ELR (cell line): ENCODE results near the gene BCL2.

Experiments used
- DNase-seq: peaks from one replicate; pipeline ENCODE4 v3.0.0-alpha.2; 2015; ENCODE audit warnings: low read depth

Gene BCL2

DNA sequence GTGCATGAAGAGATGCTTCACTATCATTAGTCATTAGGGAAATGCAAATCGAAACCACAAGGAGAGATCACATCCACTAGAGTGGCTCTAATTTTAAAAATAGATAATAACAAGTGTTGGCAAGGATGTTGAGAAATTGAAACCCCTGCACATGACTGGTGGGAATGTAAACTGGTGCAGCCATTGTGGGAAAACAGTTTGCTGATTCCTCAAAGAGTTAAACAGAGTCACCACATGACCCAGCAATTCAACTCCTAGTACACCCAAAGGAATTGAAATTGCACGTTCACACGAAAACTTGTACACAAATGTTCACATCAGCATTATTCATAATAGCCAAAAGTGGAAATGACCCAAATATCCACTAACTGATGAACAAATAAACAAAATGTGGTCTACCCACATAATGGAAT, 179.5 kb downstream of the BCL2 start:
- DNase-seq: no peak

DNA sequence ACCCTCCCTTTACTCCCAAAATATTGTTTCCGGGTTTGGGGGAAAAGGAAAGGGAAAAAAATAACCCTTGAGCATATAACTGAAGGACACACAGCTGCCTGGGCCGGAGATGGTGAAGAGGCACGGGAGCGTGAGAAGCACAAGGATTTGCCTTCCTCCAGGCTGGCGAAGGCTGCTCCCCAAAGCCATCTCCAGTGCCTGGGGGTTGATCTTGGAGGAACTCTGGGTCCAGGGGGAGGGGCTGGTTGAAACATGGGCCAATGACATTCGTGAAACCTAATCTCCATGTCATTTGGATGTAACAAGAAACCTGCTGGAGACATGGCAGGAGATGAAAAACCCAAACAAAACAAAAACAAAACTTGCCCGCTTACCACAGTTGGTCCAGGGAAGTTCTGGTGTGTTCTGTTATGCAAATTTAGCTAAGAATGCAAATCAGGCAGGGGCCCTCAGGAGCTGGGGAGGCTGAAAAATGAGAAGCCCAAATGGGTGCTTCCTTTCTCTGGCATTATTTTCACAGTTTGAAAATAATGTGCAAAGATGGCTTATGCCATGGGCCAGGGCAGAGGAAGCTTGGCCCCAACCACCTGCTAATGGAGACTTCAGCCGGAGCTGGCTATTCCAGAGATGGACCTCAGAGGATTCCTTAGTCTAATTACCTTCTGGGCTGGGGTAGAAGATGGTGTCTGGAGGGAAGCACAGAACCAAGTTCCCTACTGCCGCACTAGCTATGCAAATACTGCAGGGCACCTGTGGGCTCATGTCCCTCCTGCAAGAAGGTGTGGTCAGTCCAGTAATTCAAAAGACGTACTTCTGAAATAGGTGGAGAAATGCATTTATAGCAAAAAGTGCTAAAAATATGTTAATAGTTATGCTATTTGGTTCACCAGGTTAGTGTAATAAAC, 180.9 kb downstream of the BCL2 start:
- no peak for DNase-seq

DNA sequence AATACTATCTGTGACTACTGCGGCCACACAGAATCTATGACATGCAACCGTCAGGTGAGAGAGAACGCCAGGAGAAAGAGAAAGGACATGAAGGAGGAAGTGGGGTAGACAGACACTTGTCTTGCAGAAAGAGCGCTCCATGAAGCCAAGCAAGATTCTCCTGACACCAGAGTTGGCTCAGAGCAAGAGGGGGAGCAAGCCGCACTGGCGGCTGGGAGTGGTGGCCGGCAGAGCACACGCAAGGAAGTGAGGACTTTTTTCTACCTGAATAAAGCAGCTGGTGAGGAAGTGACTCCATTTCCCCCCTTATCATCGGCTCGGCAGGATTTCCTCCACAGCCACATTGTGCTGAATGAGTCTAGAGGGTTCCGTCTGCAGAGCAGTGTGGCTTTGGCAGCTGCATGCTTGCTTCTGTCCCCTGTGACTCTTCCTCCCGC, 181.6 kb downstream of the BCL2 start:
- no peak for DNase-seq

DNA sequence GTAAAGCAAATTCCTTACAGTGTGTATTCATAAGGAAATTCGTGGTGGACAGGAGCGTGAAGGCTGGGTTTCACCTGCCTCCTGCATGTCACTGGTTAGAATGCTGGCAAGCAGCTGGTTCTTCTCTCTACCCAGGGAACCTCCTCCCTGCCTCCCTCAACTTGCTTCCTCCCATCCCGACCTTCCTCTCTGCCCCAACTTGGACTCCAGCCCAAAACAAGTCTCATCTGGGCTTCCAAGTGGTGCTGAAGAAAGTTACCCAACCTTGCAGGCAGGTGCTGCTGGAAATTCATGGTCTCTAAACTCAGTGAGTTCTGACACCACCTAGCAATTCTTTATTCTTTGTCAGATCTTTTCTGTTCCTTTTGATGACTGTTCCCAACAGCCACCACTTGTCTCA, 184.5 kb downstream of the BCL2 start:
- DNase-seq: no peak

DNA sequence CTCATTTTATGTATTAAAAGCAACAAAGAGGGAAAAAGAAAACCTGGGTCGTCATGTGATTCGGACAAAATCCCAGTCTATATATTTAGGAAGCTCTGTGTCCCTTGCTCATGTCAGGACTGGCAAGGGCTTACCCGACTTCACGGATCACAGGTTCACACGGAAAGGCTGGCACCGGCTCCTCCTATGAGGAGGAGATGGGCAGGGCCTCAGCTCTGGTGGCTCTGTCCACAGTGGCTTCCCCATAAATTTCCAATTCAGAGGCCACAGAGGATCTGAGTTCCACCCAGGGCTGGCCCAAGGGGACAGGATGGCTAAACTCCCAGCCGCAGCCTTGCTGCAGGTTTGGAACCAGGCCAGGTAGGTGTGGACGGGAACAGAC, 186.8 kb downstream of the BCL2 start:
- no peak for DNase-seq

DNA sequence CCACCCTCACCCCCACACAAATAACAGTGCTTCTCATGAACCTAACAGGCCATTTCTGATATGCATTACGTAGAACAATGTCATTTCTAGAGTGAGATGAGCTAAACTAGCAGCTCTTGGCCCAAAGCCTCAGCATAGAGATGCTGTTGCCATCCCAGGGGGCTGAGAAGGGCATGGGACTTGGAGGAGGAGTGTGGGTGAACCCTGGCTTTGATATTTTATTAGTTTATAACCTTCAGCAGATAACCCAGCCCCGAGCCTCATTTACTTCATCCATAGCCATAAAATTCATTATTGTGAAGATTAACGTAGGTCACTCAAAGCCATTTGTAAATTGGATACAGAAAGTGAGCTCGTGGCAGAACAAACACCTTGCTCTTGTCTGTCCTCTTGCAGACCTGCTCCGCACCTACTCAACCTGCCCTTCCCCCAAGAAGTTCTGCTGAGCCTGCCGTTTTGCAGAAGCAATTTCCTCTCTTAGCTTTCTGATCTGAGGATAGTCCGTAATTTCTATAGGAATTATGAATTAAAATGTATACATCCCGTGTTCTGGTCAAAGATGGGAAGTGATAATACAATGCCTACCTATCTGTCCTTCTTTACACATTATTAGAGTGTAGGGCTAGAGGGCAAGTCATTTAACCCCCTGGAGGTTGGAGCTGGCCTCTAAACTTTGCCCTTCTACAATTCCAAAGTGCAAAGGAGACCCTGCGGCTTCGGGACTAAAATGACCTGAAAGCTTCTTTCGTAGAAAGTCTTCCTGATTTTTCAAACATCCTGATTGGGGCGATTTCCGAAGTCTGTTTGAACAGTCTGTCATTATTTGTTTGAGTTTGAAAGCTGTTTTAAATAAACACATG, 187.4 kb downstream of the BCL2 start:
- DNase-seq: no peak

DNA sequence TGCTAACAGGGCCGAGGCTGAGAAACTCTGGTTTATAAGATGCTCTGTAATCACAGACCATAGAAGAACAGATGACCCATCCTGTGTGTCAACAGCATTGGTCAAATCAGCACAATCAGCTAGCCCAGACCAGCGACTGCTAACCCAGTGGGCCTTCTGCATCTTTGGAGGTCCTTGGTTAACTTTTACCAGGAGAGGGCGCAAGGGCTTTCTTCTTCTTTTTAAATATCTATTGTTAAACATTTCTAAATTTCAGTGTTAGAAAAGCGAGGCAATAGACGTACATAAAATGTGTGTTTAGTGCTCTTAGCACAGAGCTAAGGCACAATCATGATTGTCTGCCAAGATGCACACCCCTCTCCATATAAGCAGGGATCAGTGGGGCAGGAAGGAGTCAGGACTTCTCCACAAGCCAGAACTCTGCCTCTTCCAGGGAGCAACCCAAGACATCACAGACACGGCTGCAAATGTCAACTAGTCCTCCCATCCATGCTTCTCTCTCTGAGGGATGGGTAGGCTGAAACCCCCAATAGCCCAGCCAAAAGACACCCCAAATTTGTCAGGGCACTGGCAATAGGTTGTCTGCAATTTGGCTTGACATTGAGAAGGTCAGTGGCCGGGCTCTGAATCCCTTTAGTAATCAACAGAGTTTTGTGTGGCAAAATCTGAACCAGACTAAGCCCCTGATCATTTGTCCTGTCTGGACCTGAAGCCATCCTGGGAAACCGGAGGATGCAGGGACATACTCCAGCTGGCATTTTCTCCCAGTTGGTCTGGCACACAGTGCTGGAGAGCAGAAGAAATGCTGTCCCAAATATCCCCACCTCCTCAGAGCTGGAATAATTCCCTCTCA, 188.2 kb downstream of the BCL2 start:
- DNase-seq: peak; percentile 68

DNA sequence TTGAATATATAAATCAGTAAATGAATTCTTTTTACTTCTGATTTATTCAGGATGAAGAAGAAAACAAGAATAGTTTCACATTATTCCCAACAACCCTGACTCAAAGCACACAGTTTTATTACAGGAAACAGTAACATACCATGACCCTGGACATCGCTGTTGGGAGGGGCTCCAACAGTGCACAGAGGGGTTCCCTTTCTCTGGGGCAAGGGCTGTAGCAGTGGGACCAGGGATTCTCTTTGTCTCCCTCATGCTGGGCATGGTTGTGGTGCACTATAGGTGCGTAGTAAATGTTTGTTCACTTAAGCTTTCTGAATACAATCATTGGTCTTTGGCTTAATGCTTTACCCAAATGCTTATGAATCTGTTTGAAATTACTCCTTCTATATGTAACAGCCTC, 189.4 kb downstream of the BCL2 start:
- no peak for DNase-seq

DNA sequence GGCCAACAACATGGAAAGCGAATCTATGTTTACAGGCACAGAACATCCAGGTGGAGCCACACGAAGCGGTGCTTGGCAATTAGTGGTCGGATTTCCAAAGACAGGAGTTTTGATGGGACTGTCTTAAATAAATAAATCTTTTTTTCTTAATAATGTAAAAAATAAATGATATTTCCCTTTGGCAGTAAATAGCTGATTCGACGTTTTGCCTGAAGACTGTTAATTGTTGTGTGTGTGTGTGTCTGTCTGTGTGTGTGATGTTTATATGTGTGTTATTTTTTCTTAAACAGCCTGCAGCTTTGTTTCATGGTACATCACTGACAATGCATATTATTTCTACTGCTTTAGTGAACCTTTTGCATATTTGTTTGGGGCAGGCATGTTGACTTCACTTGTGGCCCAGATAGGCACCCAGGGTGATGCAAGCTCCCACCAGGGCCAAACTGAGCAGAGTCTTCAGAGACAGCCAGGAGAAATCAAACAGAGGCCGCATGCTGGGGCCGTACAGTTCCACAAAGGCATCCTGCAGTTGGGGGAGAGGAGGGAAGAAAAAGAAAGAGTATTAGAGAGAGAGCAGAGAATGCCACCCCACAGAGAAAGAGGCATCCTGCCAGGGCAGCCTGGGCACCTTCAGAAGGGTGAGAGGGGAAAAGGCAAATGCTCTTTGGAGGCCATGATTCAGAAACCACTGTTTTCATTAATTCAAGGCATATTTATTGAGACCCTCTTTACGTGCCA, 191.2 kb downstream of the BCL2 start:
- DNase-seq: no peak

DNA sequence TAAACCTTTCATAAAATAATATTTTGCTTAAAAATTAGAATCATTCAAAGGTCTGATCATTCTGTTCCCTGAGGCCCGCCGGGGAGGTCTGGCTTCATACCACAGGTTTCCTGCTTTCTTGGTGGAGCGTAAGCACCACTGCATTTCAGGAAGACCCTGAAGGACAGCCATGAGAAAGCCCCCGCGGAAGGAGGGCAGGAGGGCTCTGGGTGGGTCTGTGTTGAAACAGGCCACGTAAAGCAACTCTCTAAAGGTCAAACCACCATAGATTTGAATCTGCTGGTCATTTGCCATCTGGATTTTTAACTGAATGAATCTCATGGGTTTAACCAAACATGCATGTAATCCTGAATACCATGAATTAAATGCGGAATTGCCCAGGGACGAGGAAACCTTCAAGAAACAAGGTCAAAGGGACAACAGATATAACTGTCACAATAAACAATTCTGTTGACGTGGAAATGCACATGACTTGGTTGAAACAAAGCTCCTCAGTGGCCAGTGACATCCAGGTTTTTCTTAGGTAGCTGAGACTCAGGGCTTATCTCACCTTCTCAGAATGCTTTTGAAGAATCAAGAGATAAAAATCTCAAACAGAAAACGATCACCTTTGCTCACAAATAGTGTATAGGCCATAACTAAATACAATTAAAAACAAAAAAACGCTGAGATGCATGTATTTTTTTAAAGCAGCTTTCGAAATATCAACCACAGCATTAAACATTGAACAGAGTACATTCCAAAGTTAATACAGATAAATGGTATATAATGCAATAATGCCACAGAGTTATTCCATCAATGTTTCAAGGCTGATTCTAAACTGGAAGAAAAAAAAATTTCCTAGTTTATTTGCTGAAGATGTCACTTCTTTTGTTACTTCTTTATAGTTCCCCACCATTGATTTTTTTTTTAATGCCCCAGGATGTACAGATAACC, 193.2 kb downstream of the BCL2 start:
- DNase-seq: no peak

DNA sequence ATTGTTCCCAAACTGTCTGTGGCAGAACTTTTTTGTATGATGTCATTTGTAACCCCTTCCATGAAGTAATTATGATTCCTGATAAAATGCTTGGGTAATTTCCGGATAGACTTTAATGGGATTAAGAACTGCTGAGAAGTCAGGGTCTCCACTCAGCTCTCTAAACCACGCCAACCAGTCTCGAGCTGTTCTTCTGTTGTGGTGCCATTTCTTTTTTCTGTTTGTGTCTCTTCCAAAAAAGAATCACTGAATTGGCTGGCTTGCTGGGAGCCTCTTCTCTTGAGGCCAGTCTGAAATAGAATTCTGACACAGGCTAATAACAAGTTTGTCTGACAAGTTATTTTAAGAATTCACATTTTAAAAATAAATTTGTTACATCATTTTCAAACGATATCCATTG, 198.9 kb downstream of the BCL2 start:
- DNase-seq: no peak

DNA sequence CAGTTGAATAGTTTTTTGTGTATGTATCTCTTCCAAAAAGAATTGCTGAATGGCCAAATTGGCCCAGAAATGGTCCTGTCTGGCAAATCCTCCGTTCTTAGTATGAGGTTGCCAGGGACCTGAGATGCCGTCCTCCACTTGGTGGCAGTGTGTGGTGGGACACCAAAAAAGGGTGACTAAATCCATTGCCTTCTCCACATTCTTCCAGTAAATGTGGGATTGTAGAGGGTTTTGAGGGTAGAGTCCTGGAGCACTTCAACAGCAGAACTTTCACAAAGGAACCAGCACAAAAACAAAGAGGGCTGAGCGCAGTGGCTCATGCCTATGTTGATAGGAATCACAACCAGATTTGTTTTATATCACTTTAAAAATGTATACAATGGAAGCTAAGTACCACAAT, 199.9 kb downstream of the BCL2 start:
- peak; percentile 30 for DNase-seq

DNA sequence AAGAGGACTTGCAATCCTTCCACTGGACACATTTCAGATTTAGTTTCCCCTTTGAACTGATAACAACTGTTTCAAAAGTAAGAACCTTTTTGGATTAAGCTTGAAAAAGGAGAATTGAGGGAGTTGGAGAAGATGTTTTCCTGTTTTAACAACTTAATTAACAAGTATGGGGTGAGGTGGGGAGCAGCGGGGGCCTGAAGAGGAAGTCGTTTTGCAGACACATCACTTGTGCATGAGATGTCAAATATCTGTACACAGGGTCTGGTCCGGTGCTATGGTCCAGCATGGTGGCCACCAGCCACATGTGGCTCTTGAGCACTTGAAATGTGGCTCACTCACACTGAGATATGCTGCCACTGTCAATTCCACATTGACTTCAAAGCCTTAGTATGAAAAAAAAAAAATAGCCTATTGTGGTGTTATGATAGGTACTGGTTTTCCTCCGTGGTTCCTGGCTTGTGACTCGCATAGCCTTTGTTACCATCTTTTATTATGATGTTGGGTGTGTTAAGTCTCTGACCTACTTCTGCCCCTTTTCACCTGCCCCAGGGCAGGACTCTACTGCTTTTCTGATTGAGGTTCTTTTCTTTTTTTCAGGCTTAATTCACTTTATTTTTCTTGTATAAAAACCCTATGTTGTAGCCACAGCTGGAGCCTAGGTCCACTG, 205.5 kb downstream of the BCL2 start:
- DNase-seq: no peak

DNA sequence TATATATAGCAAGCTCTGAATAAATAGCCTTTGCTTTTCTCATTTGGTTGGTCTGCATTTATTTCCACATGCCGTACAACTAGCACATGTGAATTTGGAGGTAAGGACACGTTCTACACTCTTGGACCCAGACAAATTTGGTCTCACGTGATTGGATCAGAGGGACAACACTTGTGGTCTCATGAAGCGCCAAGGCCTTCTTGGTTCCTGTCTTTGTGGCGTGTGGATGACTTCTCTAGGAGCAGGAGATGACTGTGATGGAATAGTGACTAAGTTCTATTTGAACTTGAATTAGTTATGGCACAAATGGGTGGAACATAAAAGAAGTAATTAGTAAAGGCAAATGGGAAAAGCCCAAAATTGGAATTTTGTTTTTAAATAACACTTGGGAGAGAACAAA, 206.9 kb downstream of the BCL2 start:
- no peak for DNase-seq

DNA sequence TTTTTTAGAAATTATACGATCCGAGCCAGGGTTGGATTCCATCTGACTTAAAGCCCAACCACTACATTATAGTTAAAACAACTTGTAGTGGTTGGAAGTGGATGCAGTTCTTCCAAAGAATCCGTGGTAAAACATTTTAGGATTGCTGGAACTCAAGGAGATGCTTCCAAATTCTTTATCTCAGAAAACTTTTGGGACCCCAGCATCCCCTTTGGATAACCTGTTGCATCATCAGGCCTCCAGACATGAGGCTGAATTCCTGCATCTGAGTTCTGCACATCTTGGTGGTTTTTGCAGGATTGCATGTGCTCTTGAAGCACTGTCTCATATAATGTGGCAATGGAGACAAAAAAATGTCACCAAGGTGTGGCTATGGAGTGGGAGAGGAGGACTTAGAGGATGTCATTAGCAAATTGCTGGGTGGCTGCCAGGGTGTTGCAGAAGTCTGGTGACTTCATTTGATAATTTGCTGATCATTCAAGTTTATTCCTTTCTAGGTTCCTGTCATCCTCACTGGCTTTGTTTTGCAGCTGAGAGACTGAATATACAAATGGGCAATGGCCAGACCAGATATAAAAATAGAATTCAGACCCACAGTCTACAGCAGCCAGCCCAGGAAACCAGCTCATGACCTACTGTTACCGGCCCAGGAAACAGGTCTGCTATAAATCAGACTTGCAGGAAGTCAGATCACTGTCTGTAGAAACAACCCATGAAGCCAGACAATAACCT, 207.7 kb downstream of the BCL2 start:
- no peak for DNase-seq

DNA sequence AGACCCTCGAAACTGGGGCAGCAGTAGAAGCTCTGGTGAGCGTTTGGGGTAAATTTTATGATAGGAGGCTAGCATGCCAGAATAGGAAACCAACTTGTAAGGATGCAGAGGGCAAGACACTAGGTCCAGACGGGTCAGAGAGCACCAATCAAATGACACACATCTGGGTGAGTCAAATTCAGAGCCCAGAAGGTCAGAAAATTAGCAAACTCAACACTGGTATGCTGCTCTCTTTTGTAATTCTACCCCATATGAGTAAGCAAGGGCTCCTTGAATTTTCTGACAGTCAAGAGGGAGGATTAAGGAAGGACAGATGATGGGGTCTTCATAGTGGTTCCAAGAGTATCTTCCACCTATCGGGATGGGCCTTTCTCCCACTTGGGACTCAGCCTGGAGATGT, 209.8 kb downstream of the BCL2 start:
- DNase-seq: no peak

DNA sequence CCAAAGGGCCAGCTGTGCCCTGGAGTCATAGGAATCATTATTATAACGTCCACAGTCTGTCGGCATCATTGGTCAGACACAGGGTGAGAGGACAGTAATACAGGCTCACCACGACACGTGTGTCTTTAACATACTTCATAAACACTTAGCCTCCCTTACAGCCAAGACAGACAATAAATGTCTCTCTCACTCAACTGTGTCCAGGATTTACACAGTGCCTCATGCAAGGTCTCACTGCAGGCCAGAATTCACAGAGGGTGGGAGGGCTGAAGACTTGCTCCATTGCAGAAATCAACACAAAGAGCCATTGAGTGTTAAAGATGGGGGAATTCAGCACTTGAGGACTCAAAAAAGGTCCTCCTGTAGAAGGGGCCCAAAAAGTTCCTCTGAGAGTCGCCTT, 210.5 kb downstream of the BCL2 start:
- no peak for DNase-seq

DNA sequence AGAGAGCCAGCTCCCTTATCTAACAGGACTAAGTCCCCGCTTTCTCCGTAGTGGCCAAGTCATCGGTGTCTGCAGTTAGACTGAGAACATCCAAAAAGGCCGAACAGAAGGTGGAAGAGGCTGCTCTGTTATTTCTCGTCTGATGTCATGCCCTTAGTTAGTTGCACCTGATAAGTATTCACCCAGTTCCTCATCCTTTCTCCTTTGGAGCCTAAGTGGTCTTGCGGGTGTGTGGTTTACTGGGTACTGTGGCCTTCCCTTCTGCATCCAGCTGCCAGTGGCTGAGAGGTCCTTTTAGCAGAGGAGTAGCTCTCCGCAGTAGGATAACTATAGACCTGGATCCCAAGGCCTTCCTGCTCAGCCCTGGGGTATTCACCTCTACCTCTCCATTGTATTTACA, 211.6 kb downstream of the BCL2 start:
- DNase-seq: no peak

DNA sequence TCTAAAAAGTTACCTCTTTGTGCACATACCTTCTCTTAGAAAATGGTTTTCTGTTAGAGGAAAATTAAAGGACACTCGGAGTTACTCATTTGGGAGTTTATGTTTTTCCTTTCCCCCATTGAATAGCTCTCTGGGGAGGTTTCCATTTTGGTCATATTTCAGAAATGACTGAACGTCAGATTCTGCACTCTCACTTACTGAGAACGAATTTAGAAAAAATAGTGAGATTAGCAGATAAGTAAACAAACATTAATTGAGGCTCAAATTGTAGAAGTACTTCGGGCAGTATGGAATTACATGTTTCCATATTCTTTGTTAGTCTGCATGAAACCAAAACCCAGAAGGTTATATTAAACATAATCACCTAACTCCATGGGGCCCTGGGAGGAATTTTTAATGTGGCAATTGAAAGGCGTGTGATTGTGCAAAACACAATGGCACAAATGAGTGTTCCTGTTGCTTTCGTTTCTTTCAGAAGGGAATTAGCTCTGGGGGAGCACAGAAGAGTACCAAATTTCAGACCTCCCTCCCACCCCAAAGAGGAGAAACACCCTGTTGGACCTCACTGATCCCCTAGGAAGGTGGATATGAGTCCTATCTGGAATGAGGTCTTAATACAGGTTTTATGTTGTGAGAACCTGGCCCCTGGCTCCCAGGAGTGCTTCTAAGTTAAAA, 212.3 kb downstream of the BCL2 start:
- DNase-seq: no peak
